Caco-2 (cell line): ENCODE data around the gene PROP1. TPM values are rescaled to one million over a fixed set of nuclear protein-coding genes. Genes with fewer than 3 reads are reported as not detected.

Experiments used
- BruUV-seq: library from RNA; stranded (reverse); fragments of 400-500 nt; replicated peaks from 2 replicates; lab custom pipeline; 2021; lab: Mats Ljungman, UMichigan
- CTCF ChIA-PET: fragments of 300-600 bp; sonication (Branson Sonifier 250); formaldehyde crosslinking; loops from one replicate; lab custom pipeline; 2022; ENCODE audit warnings: antibody characterized with exemption; lab: Charles Lee
- POLR2A ChIA-PET: fragments of 300-600 bp; sonication (Branson Sonifier 250); formaldehyde crosslinking; loops from one replicate; lab custom pipeline; 2022; ENCODE audit warnings: antibody characterized with exemption; lab: Charles Lee
- DNase-seq, 2 experiments: peaks; one replicate each; pipeline versions ENCODE4 v3.0.0 to v3.0.0-alpha.2; 2020 to 2022
- H3K27me3 ChIP-seq: replicated peaks from 2 replicates; pipeline ENCODE4 v1.6.0; 2011; ENCODE audit warnings: low read length; ENCODE audit not compliant: control insufficient read depth, insufficient read depth
- H3K36me3 ChIP-seq: 2 replicates; pipeline ENCODE4 v1.5.1; 2011; ENCODE audit warnings: low read length; ENCODE audit not compliant: control insufficient read depth, insufficient read depth
- H3K4me1 ChIP-seq: fragments of 250-450 bp; sonication (Bioruptor Pico); 2 replicates; pipeline ENCODE4 v1.5.1; 2020; ENCODE audit warnings: mild to moderate bottlenecking
- H3K4me3 ChIP-seq: 2 replicates; pipeline ENCODE4 v1.5.1; 2011; ENCODE audit warnings: low read depth, mild to moderate bottlenecking, control low read depth, low read length
- H3K9me3 ChIP-seq: fragments of 250-450 bp; sonication (Bioruptor Pico); 2 replicates; pipeline ENCODE4 v1.5.1; 2020; ENCODE audit warnings: mild to moderate bottlenecking, moderate library complexity
- H3K27ac Mint-ChIP-seq: one replicate; pipeline ENCODE4 v1.8.0; 2022; ENCODE audit warnings: mixed read lengths; ENCODE audit not compliant: unreplicated experiment
- H3K27me3 Mint-ChIP-seq: one replicate; pipeline ENCODE4 v1.8.0; 2022; ENCODE audit warnings: mixed read lengths; ENCODE audit not compliant: insufficient read depth, unreplicated experiment
- H3K36me3 Mint-ChIP-seq: one replicate; pipeline ENCODE4 v1.8.0; 2022; ENCODE audit warnings: mild to moderate bottlenecking, mixed read lengths; ENCODE audit not compliant: insufficient read depth, unreplicated experiment
- H3K4me1 Mint-ChIP-seq: one replicate; pipeline ENCODE4 v1.8.0; 2022; ENCODE audit warnings: low read depth, mixed read lengths; ENCODE audit not compliant: unreplicated experiment
- H3K4me3 Mint-ChIP-seq: one replicate; pipeline ENCODE4 v1.8.0; 2022; ENCODE audit warnings: mild to moderate bottlenecking, moderate library complexity, mixed read lengths; ENCODE audit not compliant: unreplicated experiment
- H3K9me3 Mint-ChIP-seq: one replicate; pipeline ENCODE4 v1.8.0; 2022; ENCODE audit warnings: mixed read lengths; ENCODE audit not compliant: unreplicated experiment
- CTCF ChIP-seq, 2 experiments: fragments of 200-600 bp in 1 of 2; IDR thresholded peaks; 1 replicate in 1 of 2; 2 replicates in 1 of 2; pipeline versions ENCODE4 v1.5.1 to v1.8.0; 2011 to 2022; ENCODE audit warnings: antibody characterized with exemption in 1 of 2, control low read depth in 1 of 2, inconsistent platforms in 1 of 2, low read depth in 1 of 2, low read length in 1 of 2, mild to moderate bottlenecking in 1 of 2, moderate library complexity in 1 of 2; ENCODE audit not compliant: insufficient read depth in 1 of 2, severe bottlenecking in 1 of 2, unreplicated experiment in 1 of 2
- intact Hi-C: fragments of 100-400 bp; cut with micrococcal nuclease; formaldehyde crosslinking; loops from one replicate; pipeline ENCODE4 v1.10.0; 2022; ENCODE audit not compliant: unreplicated experiment
- total RNA-seq: library from RNA; stranded (reverse); gene quantifications from 2 replicates; pipeline ENCODE4 v1.2.3, GENCODE V29; 2022

The PROP1 gene
- total RNA-seq, 1 experiment from 2014 or later = not detected

- Mint-ChIP-seq H3K36me3 (no peaks in the 10 kb centered on the region), H3K27me3 (peaks cover 24% of the 10 kb centered on the region), H3K4me1 (no peaks in the 10 kb centered on the region), H3K27ac (no peak overlapping the region), H3K4me3 (no peak overlapping the region), H3K9me3 (no peaks in the 10 kb centered on the region)
- no peak for DNase-seq
- no peaks in the 10 kb centered on the region for H3K36me3 ChIP-seq
- H3K9me3 ChIP-seq = no peaks in the 10 kb centered on the region
- BruUV-seq = no TSS peak
- CTCF ChIA-PET = no interaction called here
- no peaks in the 10 kb centered on the region; the same call in 1 of the 2 replicates for H3K27me3 ChIP-seq
- TF ChIP-seq CTCF (IDR thresholded peaks at IDR 0.05; ENCODE audit: insufficient read depth in 1 of 2, low read depth in 1 of 2, low read length in 1 of 2, severe bottlenecking in 1 of 2, unreplicated experiment in 1 of 2) = no peak
- no peak overlapping the region for H3K4me3 ChIP-seq
- POLR2A ChIA-PET = no interaction called here
- intact Hi-C loops = no loop called here
- H3K4me1 ChIP-seq = no peaks in the 10 kb centered on the region
Observed at GRCh38 chr5:177996660-177997318, 747 bp upstream of the PROP1 start.

- no peaks in the 10 kb centered on the region for H3K9me3 ChIP-seq
- ChIA-PET POLR2A (no interaction called here), CTCF (no interaction called here)
- no peak overlapping the region for H3K4me3 ChIP-seq
- no peak overlapping the region for H3K4me3 Mint-ChIP-seq
- no peaks in the 10 kb centered on the region; the same call in 1 of the 2 replicates for H3K27me3 ChIP-seq
- no peak for TF ChIP-seq CTCF (IDR thresholded peaks at IDR 0.05; ENCODE audit: insufficient read depth in 1 of 2, low read depth in 1 of 2, low read length in 1 of 2, severe bottlenecking in 1 of 2, unreplicated experiment in 1 of 2)
- no peak for DNase-seq
- no peaks in the 10 kb centered on the region for H3K36me3 Mint-ChIP-seq
- no peak overlapping the region for H3K27ac Mint-ChIP-seq
- H3K9me3 Mint-ChIP-seq = no peaks in the 10 kb centered on the region
- no TSS peak for BruUV-seq
- H3K36me3 ChIP-seq = no peaks in the 10 kb centered on the region
- no peaks in the 10 kb centered on the region for H3K4me1 Mint-ChIP-seq
- no peaks in the 10 kb centered on the region for H3K4me1 ChIP-seq
- intact Hi-C loops = no loop called here
- peaks cover 32% of the 10 kb centered on the region for H3K27me3 Mint-ChIP-seq
Observed at GRCh38 chr5:177994561-177995190, 1.4 kb downstream of the PROP1 start.

- Histone ChIP-seq H3K4me3 (no peak overlapping the region), H3K27me3 (no peaks in the 10 kb centered on the region; the same call in 1 of the 2 replicates), H3K9me3 (no peaks in the 10 kb centered on the region), H3K36me3 (no peaks in the 10 kb centered on the region), H3K4me1 (no peaks in the 10 kb centered on the region)
- no TSS peak for BruUV-seq
- POLR2A ChIA-PET = no interaction called here
- intact Hi-C loops = no loop called here
- no peak for TF ChIP-seq CTCF (IDR thresholded peaks at IDR 0.05; ENCODE audit: insufficient read depth in 1 of 2, low read depth in 1 of 2, low read length in 1 of 2, severe bottlenecking in 1 of 2, unreplicated experiment in 1 of 2)
- Mint-ChIP-seq H3K36me3 (no peaks in the 10 kb centered on the region), H3K27me3 (peaks cover 34% of the 10 kb centered on the region), H3K27ac (no peak overlapping the region), H3K9me3 (no peaks in the 10 kb centered on the region), H3K4me1 (no peaks in the 10 kb centered on the region), H3K4me3 (no peak overlapping the region)
- CTCF ChIA-PET = no interaction called here
- no peak for DNase-seq
Observed at GRCh38 chr5:177994063-177994462, 2.0 kb downstream of the PROP1 start.
